SU-DHL-6 (cell line): ENCODE data around the gene ADAMTS19.

ENCODE experiments used
- EZH2phosphoT487 ChIP-seq: fragments of 200-600 bp; sonication (generic), shearing (Covaris generic); conservative IDR thresholded peaks from 2 replicates; pipeline ENCODE4 v1.6.1; 2018; ENCODE audit warnings: mild to moderate bottlenecking, antibody characterized with exemption, low read length, moderate library complexity, mixed read lengths
- TF ChIP-seq, protein P1 (sequence below): fragments of 200-600 bp; sonication (generic); IDR thresholded peaks from one replicate; pipeline ENCODE4 v1.5.1; 2017; ENCODE audit warnings: antibody characterized with exemption, mild to moderate bottlenecking, low read length, moderate library complexity; ENCODE audit not compliant: insufficient read depth, poor library complexity, severe bottlenecking

DNA sequence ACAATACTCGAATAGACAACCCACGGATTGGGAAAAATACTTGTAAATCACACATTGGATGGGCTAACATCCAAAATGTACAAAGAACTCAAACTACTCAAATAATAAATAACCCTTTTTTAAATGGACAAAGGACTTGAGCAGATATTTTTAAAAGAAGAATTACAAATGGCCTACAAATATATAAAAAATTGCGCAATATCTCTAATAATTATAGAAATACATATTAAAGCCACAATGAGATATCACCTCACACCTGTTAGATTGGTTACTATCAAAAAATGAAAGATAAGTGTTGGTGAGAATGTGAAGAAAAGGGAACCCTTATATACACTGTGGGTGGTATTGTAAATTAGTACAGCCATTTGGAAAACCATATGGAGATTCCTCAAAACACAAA lies 40.8 kb upstream of the ADAMTS19 start:
- TF ChIP-seq, protein P1, sequence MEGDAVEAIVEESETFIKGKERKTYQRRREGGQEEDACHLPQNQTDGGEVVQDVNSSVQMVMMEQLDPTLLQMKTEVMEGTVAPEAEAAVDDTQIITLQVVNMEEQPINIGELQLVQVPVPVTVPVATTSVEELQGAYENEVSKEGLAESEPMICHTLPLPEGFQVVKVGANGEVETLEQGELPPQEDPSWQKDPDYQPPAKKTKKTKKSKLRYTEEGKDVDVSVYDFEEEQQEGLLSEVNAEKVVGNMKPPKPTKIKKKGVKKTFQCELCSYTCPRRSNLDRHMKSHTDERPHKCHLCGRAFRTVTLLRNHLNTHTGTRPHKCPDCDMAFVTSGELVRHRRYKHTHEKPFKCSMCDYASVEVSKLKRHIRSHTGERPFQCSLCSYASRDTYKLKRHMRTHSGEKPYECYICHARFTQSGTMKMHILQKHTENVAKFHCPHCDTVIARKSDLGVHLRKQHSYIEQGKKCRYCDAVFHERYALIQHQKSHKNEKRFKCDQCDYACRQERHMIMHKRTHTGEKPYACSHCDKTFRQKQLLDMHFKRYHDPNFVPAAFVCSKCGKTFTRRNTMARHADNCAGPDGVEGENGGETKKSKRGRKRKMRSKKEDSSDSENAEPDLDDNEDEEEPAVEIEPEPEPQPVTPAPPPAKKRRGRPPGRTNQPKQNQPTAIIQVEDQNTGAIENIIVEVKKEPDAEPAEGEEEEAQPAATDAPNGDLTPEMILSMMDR: no peak
- no peak for TF ChIP-seq EZH2phosphoT487
